Transverse colon (tissue), 4 donors: ENCODE data around the gene MUC12. TPM values are rescaled to one million over a fixed set of nuclear protein-coding genes. Genes with fewer than 3 reads are reported as not detected.

ENCODE experiments used
- DNase-seq: peaks from one replicate; pipeline ENCODE4 v3.0.0-alpha.2; 2019
- H3K27ac ChIP-seq, 4 donors: fragments of 200-600 bp; sonication (generic); 2 replicates each; pipeline ENCODE4 v1.5.1; 2016 to 2018; ENCODE audit warnings: inconsistent platforms in 4 of 4
- H3K27me3 ChIP-seq: fragments of 200-600 bp; sonication (generic); 2 replicates; pipeline ENCODE4 v1.5.1; 2017; ENCODE audit warnings: inconsistent platforms
- H3K36me3 ChIP-seq, 4 donors: fragments of 200-600 bp; sonication (generic); 2 replicates each; pipeline ENCODE4 v1.5.1; 2017 to 2019; ENCODE audit warnings: inconsistent platforms in 4 of 4
- H3K4me1 ChIP-seq, 4 donors: fragments of 200-600 bp; sonication (generic); 2 replicates each; pipeline ENCODE4 v1.5.1; 2017 to 2020; ENCODE audit warnings: inconsistent platforms in 4 of 4
- H3K4me3 ChIP-seq, 4 donors: fragments of 200-600 bp; sonication (generic); 1 replicate in 1 of 4; 2 replicates in 3 of 4; pipeline versions ENCODE4 v1.5.1 to v1.6.1; 2017 to 2019; ENCODE audit warnings: inconsistent platforms in 4 of 4
- H3K9me3 ChIP-seq, 2 donors: fragments of 200-600 bp; sonication (generic); 2 replicates each; pipeline ENCODE4 v1.5.1; 2017 to 2019; ENCODE audit warnings: inconsistent platforms in 2 of 2
- CTCF ChIP-seq, 5 experiments: fragments of 200-600 bp in 3 of 5; fragments of 450-650 bp in 2 of 5; sonication (generic) in 3 of 5; IDR thresholded peaks; 1 replicate in 2 of 5; 2 replicates in 3 of 5; pipeline ENCODE4 v1.5.1; 2016 to 2017; ENCODE audit warnings: antibody characterized with exemption in 5 of 5, inconsistent platforms in 3 of 5, mild to moderate bottlenecking in 2 of 5, moderate library complexity in 1 of 5
- EP300 ChIP-seq: sonication (generic); formaldehyde crosslinking; IDR thresholded peaks from one replicate; pipeline ENCODE4 v1.6.1; 2017; ENCODE audit warnings: antibody characterized with exemption, low read depth
- POLR2A ChIP-seq: fragments of 450-650 bp; IDR thresholded peaks from one replicate; pipeline ENCODE4 v1.6.1; 2016; ENCODE audit warnings: antibody characterized with exemption, mild to moderate bottlenecking, moderate library complexity
- POLR2AphosphoS5 ChIP-seq, 3 donors: sonication (generic); formaldehyde crosslinking; IDR thresholded peaks; one replicate each; pipeline ENCODE4 v1.6.1; 2016; ENCODE audit warnings: antibody characterized with exemption in 3 of 3
- WGBS, 2 donors: methylation state at CpG; one replicate each; pipeline ENCODE4 v1.1.5; 2018; ENCODE audit warnings: low coverage in 1 of 2; 5-methylcytosine and 5-hydroxymethylcytosine counted together
- in situ Hi-C, 4 donors: fragments of 200-750 bp; cut with MboI; loops; one replicate each; pipeline versions ENCODE4 v1.15.0 to v1.15.1; 2017; ENCODE audit warnings: low sequenced_read_pairs in 3 of 4, low pct_ligation_motif_present in 1 of 4, low pct_unique_long_range_greater_than_20kb in 1 of 4
- intact Hi-C: fragments of 100-400 bp; cut with DNase I; formaldehyde crosslinking; loops from one replicate; pipeline ENCODE4 v1.15.1; 2023; ENCODE audit warnings: low total_unique reads
- total RNA-seq, 4 donors: library from RNA; depleted of rRNA; stranded (reverse); fragments of >200 nt; gene quantifications; one replicate each; pipeline ENCODE4 v1.1.0, GENCODE V29; 2016

MUC12 gene
- total RNA-seq, 4 donors from 2014 or later = 90.2 to 2,095 (median 445) TPM

GRCh38 chr7:100963386-100963785 lies 6.0 kb upstream of the MUC12 start:
- Histone ChIP-seq H3K9me3 (no peaks in the 10 kb centered on the region), H3K27me3 (peaks cover 45% of the 10 kb centered on the region), H3K4me1 (peaks cover 9 to 26% (median 17%) of the 10 kb centered on the region in 4 donors), H3K36me3 (no peaks in the 10 kb centered on the region), H3K27ac (no peak overlapping the region), H3K4me3 (no peak overlapping the region)
- no peak for TF ChIP-seq CTCF (IDR thresholded peaks at IDR 0.05)
- TF ChIP-seq POLR2A = no peak
- TF ChIP-seq POLR2AphosphoS5 (IDR thresholded peaks at IDR 0.05) = no peak
- TF ChIP-seq EP300 = no peak
- in situ Hi-C loops = loop anchor here in 1 of 4 donors (5.0 kb wide), 1 partner anchor 104 kb away; no protein-coding TSS in a partner anchor
- intact Hi-C loops = no loop called here
- no peak for DNase-seq
- WGBS, 2 donors = 72 to 81% methylated on average over 4 to 12 of the region's 12 CpGs

- H3K27ac ChIP-seq = no peak overlapping the region
- DNase-seq = no peak
- TF ChIP-seq EP300 = no peak
- TF ChIP-seq CTCF (IDR thresholded peaks at IDR 0.05) = no peak
- TF ChIP-seq POLR2AphosphoS5 (IDR thresholded peaks at IDR 0.05) = no peak
- no peak for TF ChIP-seq POLR2A
- H3K4me3 ChIP-seq = no peak overlapping the region
- H3K4me1 ChIP-seq = peaks cover 9 to 31% (median 19%) of the 10 kb centered on the region in 4 donors
- WGBS, 2 donors = 79 to 83% methylated on average over 8 of the region's 8 CpGs
- peaks cover 49% of the 10 kb centered on the region for H3K27me3 ChIP-seq
- in situ Hi-C loops = loop anchor here in 1 of 4 donors (5.0 kb wide), 1 partner anchor 103 kb away; no protein-coding TSS in a partner anchor
- intact Hi-C loops = no loop called here
- no peaks in the 10 kb centered on the region for H3K36me3 ChIP-seq
- H3K9me3 ChIP-seq = no peaks in the 10 kb centered on the region
Measured at GRCh38 chr7:100963874-100964273, 5.5 kb upstream of the MUC12 start.

GRCh38 chr7:100964630-100965029 lies 4.7 kb upstream of the MUC12 start:
- Histone ChIP-seq H3K4me1 (peaks cover 9 to 37% (median 20%) of the 10 kb centered on the region in 4 donors), H3K36me3 (no peaks in the 10 kb centered on the region), H3K9me3 (no peaks in the 10 kb centered on the region), H3K27ac (no peak overlapping the region), H3K4me3 (no peak overlapping the region), H3K27me3 (peaks cover 49% of the 10 kb centered on the region)
- TF ChIP-seq EP300 (no peak), POLR2AphosphoS5 (IDR thresholded peaks at IDR 0.05) (peak in 1 of 3 donors; percentile 37)
- WGBS, 2 donors = 42 to 58% methylated on average over 3 to 7 of the region's 7 CpGs
- intact Hi-C loops (no loop called here), in situ Hi-C loops (loop anchor here in 1 of 4 donors (5.0 kb wide), 1 partner anchor 103 kb away; no protein-coding TSS in a partner anchor)
- DNase-seq = no peak

GRCh38 chr7:100965045-100965722 lies 4.2 kb upstream of the MUC12 start:
- intact Hi-C loops = no loop called here
- Histone ChIP-seq H3K4me1 (peaks cover 9 to 37% (median 20%) of the 10 kb centered on the region in 4 donors), H3K27me3 (peaks cover 49% of the 10 kb centered on the region), H3K4me3 (peak overlapping the region in 3 of 4 donors; percentile 0 to 46 (median 44)), H3K36me3 (no peaks in the 10 kb centered on the region), H3K27ac (peak overlapping the region in 3 of 4 donors; percentile 14 to 83 (median 82)), H3K9me3 (no peaks in the 10 kb centered on the region)
- no peak for TF ChIP-seq EP300
- peak in 1 of 5 experiments; percentile 40 for TF ChIP-seq CTCF (IDR thresholded peaks at IDR 0.05)
- TF ChIP-seq POLR2A = no peak
- no peak for TF ChIP-seq POLR2AphosphoS5 (IDR thresholded peaks at IDR 0.05)
- in situ Hi-C loops = no loop called here
- no peak for DNase-seq
- 30 to 45% methylated on average over 13 to 25 of the region's 25 CpGs for WGBS, 2 donors
